ENCODE data around the gene UGT1A1.

The UGT1A1 gene

DNA sequence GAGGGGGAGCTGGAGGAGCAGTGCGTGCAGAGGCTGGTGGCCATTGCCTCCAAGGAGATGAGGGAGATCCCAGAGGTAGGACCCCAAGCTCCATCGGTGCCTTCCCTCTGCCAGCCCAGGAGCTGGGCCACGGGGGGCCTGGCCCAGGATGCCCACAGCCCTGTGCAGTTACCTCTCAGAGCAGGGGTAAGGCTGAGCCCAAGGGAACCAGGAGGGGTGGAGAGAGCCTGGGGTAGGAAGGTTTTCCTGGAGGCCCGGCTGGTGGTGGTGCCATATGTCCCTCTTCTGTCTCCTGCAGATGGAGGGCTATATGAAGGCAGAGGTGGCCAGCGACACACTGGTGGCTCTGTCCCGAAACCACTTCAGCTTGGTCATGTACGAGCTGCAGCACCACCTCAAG, 29.5 kb downstream of the UGT1A1 start:
- no peaks in the 10 kb centered on the region for H3K27me3 ChIP-seq
- H3K9me3 ChIP-seq = no peaks in the 10 kb centered on the region
- TF ChIP-seq CTCF (IDR thresholded peaks at IDR 0.05) = no peak
- H3K4me1 ChIP-seq (ENCODE audit: control insufficient read depth in 1 of 2, insufficient read depth in 1 of 2, low read depth in 1 of 2, low read length in 1 of 2) = no peaks in the 10 kb centered on the region
- H3K36me3 ChIP-seq = no peaks in the 10 kb centered on the region
- no peak overlapping the region for H3K4me3 ChIP-seq (ENCODE audit: low read depth in 1 of 2, low read length in 1 of 2)
- no peak overlapping the region for H3K27ac ChIP-seq

DNA sequence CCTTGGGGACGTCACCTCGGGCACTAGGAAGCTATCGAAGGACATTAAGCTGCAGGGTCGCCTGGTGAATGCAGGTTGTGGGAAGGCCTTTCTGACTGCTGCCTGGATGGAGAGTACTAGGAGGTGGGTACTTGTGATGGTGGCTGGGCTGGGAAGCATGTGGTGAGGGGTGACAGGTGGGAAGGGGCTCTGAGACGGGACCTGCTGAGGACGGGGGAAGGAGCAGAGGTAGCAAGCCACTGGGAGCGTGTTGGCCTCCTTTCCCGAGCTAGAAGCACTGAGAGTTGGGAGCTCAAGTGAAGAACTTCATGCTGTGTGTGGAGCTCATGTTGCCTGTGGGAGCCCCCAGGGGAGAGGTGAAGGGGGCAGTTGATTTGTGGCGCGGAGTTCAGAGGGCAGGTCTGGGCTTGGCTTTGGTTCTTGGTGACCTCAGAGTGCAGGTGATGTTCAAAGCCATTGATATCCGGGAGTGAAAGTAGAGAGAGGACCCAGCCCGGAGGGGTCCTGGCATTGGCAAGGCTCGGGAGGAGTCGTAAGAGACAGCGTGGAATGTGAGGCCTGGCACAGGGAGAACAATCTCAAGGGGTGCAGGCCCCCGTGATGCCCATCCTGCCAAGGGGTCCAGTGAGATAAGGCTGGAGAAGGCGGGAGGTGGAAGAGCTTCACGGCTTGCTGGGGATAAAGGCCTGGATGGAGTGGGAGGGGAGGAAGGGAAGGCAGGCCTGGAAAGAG, 31.2 kb downstream of the UGT1A1 start:
- TF ChIP-seq CTCF (IDR thresholded peaks at IDR 0.05) = no peak
- no peaks in the 10 kb centered on the region for H3K9me3 ChIP-seq
- no peaks in the 10 kb centered on the region for H3K4me1 ChIP-seq (ENCODE audit: control insufficient read depth in 1 of 2, insufficient read depth in 1 of 2, low read depth in 1 of 2, low read length in 1 of 2)
- no peak overlapping the region for H3K27ac ChIP-seq
- no peaks in the 10 kb centered on the region for H3K27me3 ChIP-seq
- H3K4me3 ChIP-seq (ENCODE audit: low read depth in 1 of 2, low read length in 1 of 2) = no peak overlapping the region
- no peaks in the 10 kb centered on the region for H3K36me3 ChIP-seq

DNA sequence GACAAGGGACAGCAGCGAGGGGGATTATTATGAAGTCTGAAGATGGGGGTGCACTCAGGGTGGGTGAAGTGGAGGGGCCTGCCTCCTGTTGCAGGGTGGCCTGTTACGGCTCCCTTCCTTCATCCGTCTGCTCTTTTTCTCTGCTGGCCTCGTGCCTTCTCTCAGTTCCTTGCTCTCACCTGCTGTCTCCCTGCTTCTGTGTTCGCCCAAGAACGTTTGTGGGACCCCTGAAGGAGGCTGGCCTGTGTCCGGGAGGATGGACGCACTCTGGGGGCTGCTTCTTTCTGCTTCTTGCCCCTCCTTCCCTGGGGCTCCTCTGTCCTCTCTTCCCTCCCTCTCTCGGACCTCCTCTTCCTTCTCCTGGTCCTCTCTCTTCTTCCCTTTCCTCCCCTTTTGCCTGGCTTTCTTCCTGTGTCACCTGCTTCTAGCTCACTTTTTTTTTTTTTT, 31.8 kb downstream of the UGT1A1 start:
- TF ChIP-seq CTCF (IDR thresholded peaks at IDR 0.05) = no peak
- no peaks in the 10 kb centered on the region for H3K27me3 ChIP-seq
- H3K4me3 ChIP-seq (ENCODE audit: low read depth in 1 of 2, low read length in 1 of 2) = no peak overlapping the region
- H3K4me1 ChIP-seq (ENCODE audit: control insufficient read depth in 1 of 2, insufficient read depth in 1 of 2, low read depth in 1 of 2, low read length in 1 of 2) = no peaks in the 10 kb centered on the region
- no peak overlapping the region for H3K27ac ChIP-seq
- no peaks in the 10 kb centered on the region for H3K36me3 ChIP-seq
- H3K9me3 ChIP-seq = no peaks in the 10 kb centered on the region

DNA sequence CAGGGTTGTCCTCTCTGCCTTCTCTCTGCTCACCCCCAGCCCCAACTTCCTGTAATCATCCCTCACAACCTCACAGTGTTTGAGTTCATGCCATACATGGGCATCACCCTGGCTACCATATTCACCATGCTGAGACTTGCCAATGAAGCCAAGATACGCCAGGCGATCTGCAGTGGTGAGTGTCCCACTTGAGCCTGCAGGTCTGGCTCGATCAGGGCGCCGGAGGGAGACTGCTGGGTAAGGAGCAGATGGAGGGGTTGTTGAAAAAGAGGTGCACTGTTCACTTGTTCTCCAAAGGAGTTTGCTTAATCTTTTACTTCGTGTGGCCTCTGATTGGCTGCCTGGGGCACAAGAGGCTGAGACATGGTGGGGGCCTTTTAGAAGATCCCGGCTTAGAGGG, 32.6 kb downstream of the UGT1A1 start:
- Histone ChIP-seq H3K9me3 (no peaks in the 10 kb centered on the region), H3K27me3 (no peaks in the 10 kb centered on the region)

GRCh38 chr2:233793465-233794127, 33.5 kb downstream of the UGT1A1 start:
- TF ChIP-seq CTCF (IDR thresholded peaks at IDR 0.05) = no peak
- Histone ChIP-seq H3K4me3 (ENCODE audit: low read depth in 1 of 2, low read length in 1 of 2) (no peak overlapping the region), H3K27ac (no peak overlapping the region), H3K9me3 (no peaks in the 10 kb centered on the region), H3K27me3 (no peaks in the 10 kb centered on the region), H3K4me1 (ENCODE audit: control insufficient read depth in 1 of 2, insufficient read depth in 1 of 2, low read depth in 1 of 2, low read length in 1 of 2) (no peaks in the 10 kb centered on the region), H3K36me3 (no peaks in the 10 kb centered on the region)

More for the DNA sequence above, 32.6 kb downstream of the UGT1A1 start:
- no peak for TF ChIP-seq CTCF (IDR thresholded peaks at IDR 0.05)
- Histone ChIP-seq H3K4me1 (ENCODE audit: control insufficient read depth in 1 of 2, insufficient read depth in 1 of 2, low read depth in 1 of 2, low read length in 1 of 2) (no peaks in the 10 kb centered on the region), H3K36me3 (no peaks in the 10 kb centered on the region), H3K27ac (no peak overlapping the region), H3K4me3 (ENCODE audit: low read depth in 1 of 2, low read length in 1 of 2) (no peak overlapping the region)

Measured in neutrophil (primary cell).